Superior temporal gyrus (tissue), 1 donor: Measurements from ENCODE around the gene LHFPL5.

Source experiments
- DNase-seq: peaks from one replicate; pipeline ENCODE4 v3.0.0-alpha.2; 2016; ENCODE audit errors: extremely low spot score

Gene LHFPL5

GRCh38 chr6:35804996-35805736 lies at the start of gene LHFPL5:
Gene LHFPL5 (plus strand): TSS chr6:35805352. CDS start chr6:35805671, 319 bp downstream.
- no peak for DNase-seq

- no peak for DNase-seq
These were observed 47.6 kb upstream of the LHFPL5 start for GRCh38 chr6:35757456-35758123.

DNA sequence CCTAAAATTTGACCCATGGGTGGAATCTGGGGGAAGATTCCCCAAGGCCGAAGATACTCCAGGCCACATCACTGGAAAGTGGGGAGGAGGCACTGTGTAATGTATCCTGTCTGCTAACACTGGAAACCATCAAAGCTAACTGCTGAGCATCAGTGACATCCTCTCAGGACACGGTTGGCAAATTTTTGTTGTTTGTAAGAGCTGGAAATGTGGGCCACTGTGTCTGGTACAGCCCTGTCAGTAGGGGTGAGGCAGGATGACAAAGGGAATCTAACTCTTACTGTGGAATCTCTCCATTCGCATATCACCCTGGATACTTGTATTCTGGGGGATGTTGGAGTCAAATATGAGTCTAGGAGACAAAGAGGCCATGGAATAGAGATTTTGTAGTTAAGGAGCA lies 45.7 kb upstream of the LHFPL5 start:
- no peak for DNase-seq

DNA sequence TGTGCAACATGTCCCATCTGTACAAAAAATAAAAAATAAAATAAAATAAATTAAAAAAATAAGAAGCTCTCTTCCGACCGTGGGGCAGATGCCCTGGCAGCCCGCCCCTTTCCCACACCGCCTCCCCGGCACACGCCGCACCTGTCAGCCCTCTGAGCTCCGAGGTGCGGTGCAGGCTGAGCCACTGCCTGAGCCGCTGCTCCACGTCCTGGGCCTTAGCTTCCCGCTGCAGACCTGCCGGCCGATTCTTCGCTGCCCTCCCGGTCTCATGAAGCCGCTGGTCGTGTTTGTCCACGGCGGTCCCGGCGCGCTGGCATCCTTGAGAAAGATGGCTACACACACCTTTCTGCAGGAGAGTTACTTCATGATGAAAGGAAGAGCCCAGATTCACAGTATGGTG lies 39.4 kb upstream of the LHFPL5 start:
- no peak for DNase-seq

GRCh38 chr6:35769211-35769610 lies 35.9 kb upstream of the LHFPL5 start:
- DNase-seq: no peak

DNA sequence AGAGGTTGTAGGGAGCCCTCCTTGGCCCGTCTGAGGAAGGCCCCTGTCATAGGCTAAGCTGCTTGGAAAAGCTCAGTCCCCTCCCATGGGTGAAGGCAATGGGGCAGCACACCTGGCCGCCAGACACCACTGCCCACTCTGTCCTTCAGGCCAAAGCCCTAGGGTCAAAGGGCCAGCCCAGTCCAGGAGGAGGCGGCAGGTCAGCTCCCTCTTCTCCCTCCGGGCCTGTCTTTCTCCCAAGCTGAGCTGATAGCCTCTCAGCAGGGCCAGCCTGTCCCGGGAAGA lies 33.9 kb upstream of the LHFPL5 start:
- no peak for DNase-seq

DNA sequence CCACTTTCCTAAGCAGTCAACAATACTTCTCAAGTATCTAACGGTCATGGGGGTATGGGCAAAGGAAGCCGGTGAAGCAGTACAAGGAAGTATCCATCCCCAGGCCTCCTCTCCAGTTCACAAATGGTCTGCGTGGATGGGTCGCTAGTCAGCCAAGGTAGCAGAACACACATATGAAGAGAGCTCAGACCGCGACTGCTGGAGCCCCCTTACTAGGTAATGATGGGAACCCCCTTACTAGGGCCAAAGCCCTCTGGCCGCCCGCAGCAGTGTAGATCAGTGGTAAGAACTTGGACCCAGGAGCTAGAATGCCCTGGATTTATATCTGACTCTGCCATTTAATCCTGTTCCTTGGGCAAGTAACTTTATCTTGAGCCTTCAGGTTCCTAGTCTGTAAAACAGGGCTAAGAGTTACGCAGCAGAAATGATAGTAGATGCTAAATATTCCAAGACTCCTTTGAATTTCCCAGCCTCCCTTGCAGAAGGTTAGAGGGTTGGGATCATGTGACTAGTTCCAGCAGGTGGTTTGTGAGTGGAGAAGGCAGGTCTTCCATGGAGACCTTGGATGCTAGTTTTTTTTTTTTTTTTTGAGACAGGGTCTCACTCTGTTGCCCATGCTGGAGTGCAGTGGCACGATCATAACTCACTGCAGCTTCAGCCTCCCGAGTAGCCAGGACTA lies 30.9 kb upstream of the LHFPL5 start:
- DNase-seq: no peak

- DNase-seq: no peak
These were observed 30.1 kb upstream of the LHFPL5 start for GRCh38 chr6:35775031-35775430.

GRCh38 chr6:35776364-35777215 lies 28.6 kb upstream of the LHFPL5 start, which contains the start of gene CLPSL2:
Gene CLPSL2 (plus strand): TSS chr6:35776598. CDS start chr6:35776619, 21 bp downstream.
- DNase-seq: no peak

- no peak for DNase-seq
These were observed 27.6 kb upstream of the LHFPL5 start for GRCh38 chr6:35777356-35778102.

DNA sequence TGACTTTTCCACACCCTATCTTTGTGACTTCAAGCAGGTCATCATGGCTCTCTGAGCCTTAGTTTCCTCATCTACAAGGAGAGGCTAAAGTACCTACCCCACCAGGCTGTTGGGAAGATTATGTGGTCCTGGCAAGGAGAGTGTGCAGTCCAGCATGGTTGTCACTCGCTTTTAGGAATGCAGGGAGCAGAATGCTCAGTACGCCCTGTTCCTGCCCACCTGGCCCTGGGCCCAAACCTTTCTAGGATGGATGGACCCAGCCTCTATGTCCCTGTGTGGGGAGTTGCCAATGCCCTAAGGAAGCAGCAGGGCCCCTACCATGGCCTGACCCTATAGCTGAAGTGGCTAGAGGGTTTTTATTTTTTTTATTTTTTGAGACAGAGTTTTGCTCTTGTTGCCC lies 26.7 kb upstream of the LHFPL5 start:
- DNase-seq: no peak

DNA sequence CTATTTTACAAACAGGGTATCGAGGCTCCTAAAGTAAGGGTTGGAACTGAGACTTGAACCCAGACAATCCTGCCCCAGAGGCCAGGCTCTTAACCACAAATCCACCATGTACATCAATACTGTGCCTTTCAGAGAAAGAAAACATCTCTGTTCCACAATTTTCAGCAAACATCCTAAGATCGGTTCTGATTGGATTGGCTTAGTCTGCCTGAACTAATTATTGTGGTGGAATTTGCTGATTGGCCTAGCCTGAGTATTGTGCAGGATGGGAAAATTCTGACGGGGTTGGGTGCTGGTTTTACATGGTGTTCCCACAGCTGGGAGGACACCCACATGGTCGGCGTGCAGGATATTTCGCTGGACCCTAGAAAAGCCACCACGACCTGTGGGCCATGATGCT lies 24.4 kb upstream of the LHFPL5 start, which contains the start of gene CLPSL1:
Gene CLPSL1 (plus strand): TSS at position 301 of the 400 bp plus-strand sequence. CDS start 92 bp downstream, at position 393.
- DNase-seq: no peak

- no peak for DNase-seq
These were observed 23.9 kb upstream of the LHFPL5 start for GRCh38 chr6:35781290-35781689.

GRCh38 chr6:35782424-35782823 lies 22.7 kb upstream of the LHFPL5 start:
- DNase-seq: no peak

- DNase-seq: no peak
These were observed 21.0 kb upstream of the LHFPL5 start for GRCh38 chr6:35784200-35784599.

GRCh38 chr6:35786272-35786671 lies 18.9 kb upstream of the LHFPL5 start:
- DNase-seq: no peak

DNA sequence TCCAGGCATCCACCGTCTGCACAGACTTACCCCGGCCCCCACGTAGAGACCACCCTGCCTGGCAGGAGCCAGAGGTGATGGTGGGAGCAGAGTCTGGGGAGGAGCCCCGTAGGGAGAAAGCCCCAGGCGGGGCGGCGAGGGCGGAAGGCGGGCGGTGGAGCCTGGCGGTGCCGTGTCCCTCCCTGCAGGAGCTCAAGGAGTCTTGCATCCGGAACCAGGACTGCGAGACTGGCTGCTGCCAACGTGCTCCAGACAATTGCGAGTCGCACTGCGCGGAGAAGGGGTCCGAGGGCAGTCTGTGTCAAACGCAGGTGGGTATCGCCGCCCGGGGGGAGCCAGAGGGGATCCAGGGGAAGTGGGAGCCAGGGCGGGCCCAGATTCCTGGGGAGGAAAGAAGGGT lies 18.3 kb upstream of the LHFPL5 start:
- no peak for DNase-seq

DNA sequence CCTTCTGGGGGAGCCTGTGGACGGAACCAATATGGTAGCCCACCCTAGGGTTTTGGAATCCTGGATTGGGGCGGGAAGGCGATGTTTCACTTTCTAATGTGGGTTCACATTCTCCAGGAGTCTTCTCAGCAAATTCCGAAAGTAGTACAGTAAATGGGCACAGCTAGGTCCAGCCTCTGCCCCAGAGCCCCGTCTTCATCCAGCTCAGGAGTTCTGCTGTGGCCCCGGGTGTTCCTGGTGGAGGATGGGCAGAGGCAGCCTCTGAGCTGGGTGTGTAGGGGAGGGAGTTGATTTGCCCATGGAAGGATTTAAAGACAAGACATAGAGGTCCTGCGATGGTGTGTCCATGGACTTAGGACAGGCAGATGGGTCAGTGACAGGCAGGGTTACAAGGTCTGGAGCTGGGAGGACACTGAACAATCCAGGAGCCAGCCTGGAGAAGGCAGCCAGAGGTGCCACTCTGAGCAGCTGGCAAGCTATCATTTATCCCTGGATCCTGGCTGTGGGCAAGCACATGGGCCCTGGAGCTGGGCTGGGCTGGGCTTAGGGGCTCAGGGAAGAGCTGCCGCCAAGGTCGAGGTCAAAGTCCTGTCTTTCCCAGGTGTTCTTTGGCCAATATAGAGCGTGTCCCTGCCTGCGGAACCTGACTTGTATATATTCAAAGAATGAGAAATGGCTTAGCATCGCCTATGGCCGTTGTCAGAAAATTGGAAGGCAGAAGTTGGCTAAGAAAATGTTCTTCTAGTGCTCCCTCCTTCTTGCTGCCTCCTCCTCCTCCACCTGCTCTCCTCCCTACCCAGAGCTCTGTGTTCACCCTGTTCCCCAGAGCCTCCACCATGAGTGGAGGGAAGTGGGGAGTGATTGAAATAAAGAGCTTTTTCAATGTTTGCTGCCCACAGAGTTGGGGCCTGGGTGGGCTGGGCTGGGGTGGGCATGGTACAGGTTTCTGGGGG lies 17.6 kb upstream of the LHFPL5 start:
- DNase-seq: no peak

DNA sequence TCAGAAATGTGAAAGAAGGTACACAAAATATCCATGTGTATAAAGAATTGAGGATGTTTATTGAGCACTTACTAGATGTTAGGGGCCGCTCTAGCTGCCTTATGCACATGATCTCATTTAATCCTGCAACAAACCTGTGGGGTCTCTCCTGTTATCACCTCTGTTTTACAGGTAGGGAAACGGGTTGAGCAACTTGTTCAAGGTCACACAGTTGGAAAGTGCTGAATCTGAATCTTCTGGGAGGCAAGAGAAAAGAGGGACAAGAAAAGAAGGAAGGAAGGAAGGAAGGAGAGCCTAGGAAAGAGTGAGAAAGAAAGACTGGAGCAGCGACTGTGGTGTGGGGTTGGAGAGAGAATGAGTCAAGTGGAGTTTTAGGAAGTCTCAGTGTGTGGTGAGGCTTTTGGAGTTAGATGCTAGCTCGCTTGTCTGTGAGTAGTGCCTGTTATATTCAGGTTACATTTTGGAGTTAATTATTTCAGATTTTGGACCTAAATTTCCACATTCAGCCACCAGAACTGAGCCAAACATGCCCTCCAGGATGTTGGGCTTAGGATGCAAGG lies 16.6 kb upstream of the LHFPL5 start:
- DNase-seq: no peak

DNA sequence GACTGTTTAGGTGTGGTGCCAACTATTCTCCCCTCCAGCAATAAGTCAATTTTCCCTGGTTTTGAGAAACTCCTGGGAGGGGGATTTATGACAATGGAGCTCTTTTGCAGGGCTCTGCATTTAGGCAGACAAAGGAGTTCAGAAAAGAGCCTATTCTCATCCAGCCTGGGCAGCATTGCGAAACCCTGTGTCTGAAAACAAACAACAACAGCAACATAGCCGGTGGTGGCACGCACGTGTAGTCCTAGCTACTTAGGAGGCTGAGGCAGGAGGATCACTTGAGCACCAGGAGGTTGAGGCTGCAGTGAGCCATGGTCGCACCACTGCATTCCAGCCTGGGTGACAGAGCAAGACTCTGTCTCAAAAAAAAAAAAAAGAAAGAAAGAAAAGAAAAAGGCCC lies 14.5 kb upstream of the LHFPL5 start:
- DNase-seq: no peak
